Measurements from ENCODE around the gene NAV2. TPM values are rescaled to one million over a fixed set of nuclear protein-coding genes. Genes with fewer than 3 reads are reported as not detected.

NAV2 gene
- total RNA-seq, 1 experiment from 2014 or later, result 46.3 TPM

- no peaks in the 10 kb centered on the region for H3K9me3 Mint-ChIP-seq
- Histone ChIP-seq H3K27me3 (ENCODE audit: insufficient read depth, low read length) (no peaks in the 10 kb centered on the region; the same call in 1 of the 2 replicates), H4K20me1 (ENCODE audit: control insufficient read depth, insufficient read depth, insufficient read length) (no peaks in the 10 kb centered on the region), H2BK5ac (ENCODE audit: insufficient read length, low read length) (no peak overlapping the region), H3K18ac (ENCODE audit: insufficient read length, low read depth, low read length) (no peak overlapping the region), H3K14ac (ENCODE audit: insufficient read depth, low read length) (no peak overlapping the region), H4K91ac (ENCODE audit: insufficient read length, low read depth, low read length) (no peak overlapping the region), H3K79me1 (ENCODE audit: insufficient read depth, low read depth, low read length, poor library complexity, severe bottlenecking) (no peaks in the 10 kb centered on the region), H2BK12ac (ENCODE audit: insufficient read length, low read depth, low read length) (no peak overlapping the region), H3T11ph (ENCODE audit: low read length) (no peak overlapping the region), H3K56ac (ENCODE audit: insufficient read length, low read depth, low read length) (no peak overlapping the region), H3K4me2 (ENCODE audit: insufficient read depth, insufficient read length, low read length) (no peak overlapping the region), H4K8ac (replicated peaks; ENCODE audit: insufficient read length, low read depth, low read length) (no peak overlapping the region), H3K4ac (ENCODE audit: low read depth, low read length) (no peak overlapping the region), H2BK20ac (ENCODE audit: low read depth, low read length, poor library complexity, severe bottlenecking) (no peak overlapping the region), H3K4me1 (ENCODE audit: insufficient read depth, low read length) (no peaks in the 10 kb centered on the region), H4K5ac (ENCODE audit: insufficient read length, low read depth, low read length) (no peak overlapping the region), H2BK120ac (ENCODE audit: low read depth, low read length, poor library complexity, severe bottlenecking) (no peak overlapping the region), H3K23me2 (ENCODE audit: insufficient read length, low read depth, low read length, poor library complexity, severe bottlenecking) (no peaks in the 10 kb centered on the region), H3K9me3 (ENCODE audit: control insufficient read depth, low read depth, low read length) (no peaks in the 10 kb centered on the region), H2BK15ac (ENCODE audit: low read depth, low read length) (no peak overlapping the region), H3K9ac (ENCODE audit: extremely low read depth, insufficient read length, low read length) (no peak overlapping the region), H2AK5ac (ENCODE audit: insufficient read length, low read length) (no peak overlapping the region), H2AFZ (ENCODE audit: low read length) (no peak overlapping the region), H3K79me2 (ENCODE audit: insufficient read depth, low read length) (no peaks in the 10 kb centered on the region), H3K23ac (ENCODE audit: insufficient read length, low read depth, low read length) (no peak overlapping the region), H3K27ac (ENCODE audit: insufficient read length, low read depth, low read length) (no peak overlapping the region)
- no peaks in the 10 kb centered on the region; a peak in 1 of 4 replicates for H3K4me1 Mint-ChIP-seq
- no peak for DNase-seq
- H3K27me3 Mint-ChIP-seq (ENCODE audit: low read depth), result peaks cover 3% of the 10 kb centered on the region
- no peak overlapping the region for H3K27ac Mint-ChIP-seq
- no peak for TF ChIP-seq CTCF (conservative IDR thresholded peaks at IDR 0.05)
- no CpG with 5 or more reads among the region's 2 CpGs for WGBS (ENCODE audit: extremely low coverage, insufficient read length, low lambda C conversion rate)
- H3K36me3 Mint-ChIP-seq (ENCODE audit: insufficient read depth in 1 of 3, low read depth in 3 of 3), result no peaks in the 10 kb centered on the region; a peak in 1 of 7 replicates
- no peak overlapping the region for H3K4me3 Mint-ChIP-seq
Observed at GRCh38 chr11:19729141-19729540, 16.5 kb downstream of the NAV2 start.
